H7 (cell line): Measurements from ENCODE around the gene DDX28. TPM values are rescaled to one million over a fixed set of nuclear protein-coding genes. Genes with fewer than 3 reads are reported as not detected.
"Not testable (repeated sequence)": the region's sequence is repeated elsewhere in the genome, so short reads cannot be mapped to it uniquely, and the experiment has no call there.

Experiments
- DNase-seq: peaks from one replicate; pipeline ENCODE4 v3.0.0; 2012
- H3K27me3 ChIP-seq: 2 replicates; pipeline ENCODE4 v1.6.0; 2011; ENCODE audit warnings: mild to moderate bottlenecking, low read length; ENCODE audit not compliant: control insufficient read depth, insufficient read depth
- H3K36me3 ChIP-seq: replicated peaks from 2 replicates; pipeline ENCODE4 v1.5.1; 2011; ENCODE audit warnings: low read length; ENCODE audit not compliant: control insufficient read depth, insufficient read depth
- H3K4me3 ChIP-seq: 2 replicates; pipeline ENCODE4 v1.5.1; 2011; ENCODE audit warnings: low read depth, mild to moderate bottlenecking, control low read depth, low read length, moderate library complexity; ENCODE audit not compliant: insufficient read depth
- total RNA-seq: library from RNA; depleted of rRNA; stranded (reverse); fragments of >200 nt; shearing (Covaris generic); gene quantifications from 2 replicates; pipeline ENCODE4 v1.2.3, GENCODE V29; 2014

The DDX28 gene
- total RNA-seq, 1 experiment from 2014 or later = 26.4 TPM

DNA sequence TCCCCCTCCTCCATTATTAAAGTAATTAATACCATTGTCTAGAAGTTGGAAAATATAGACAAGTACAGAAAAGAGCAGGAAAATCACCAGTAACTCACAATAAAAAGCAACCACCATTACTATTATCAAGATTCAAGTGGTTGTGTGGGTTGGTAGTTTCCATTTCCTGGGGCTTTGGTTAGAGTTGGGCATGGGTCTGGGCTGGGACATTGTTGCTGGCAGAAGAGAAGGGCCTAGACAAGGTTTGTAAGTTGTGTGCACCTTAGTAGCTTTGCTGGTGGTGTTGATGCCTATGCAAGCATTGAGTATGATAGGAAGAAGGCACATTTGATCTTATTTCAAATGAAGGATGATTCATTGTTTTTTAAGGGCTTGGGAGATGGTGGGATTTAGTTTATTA is 36.8 kb upstream of the DDX28 start:
- H3K27me3 ChIP-seq = no peaks in the 10 kb centered on the region
- no peak for DNase-seq
- H3K36me3 ChIP-seq = peaks cover 7% of the 10 kb centered on the region
- no peak overlapping the region for H3K4me3 ChIP-seq

DNA sequence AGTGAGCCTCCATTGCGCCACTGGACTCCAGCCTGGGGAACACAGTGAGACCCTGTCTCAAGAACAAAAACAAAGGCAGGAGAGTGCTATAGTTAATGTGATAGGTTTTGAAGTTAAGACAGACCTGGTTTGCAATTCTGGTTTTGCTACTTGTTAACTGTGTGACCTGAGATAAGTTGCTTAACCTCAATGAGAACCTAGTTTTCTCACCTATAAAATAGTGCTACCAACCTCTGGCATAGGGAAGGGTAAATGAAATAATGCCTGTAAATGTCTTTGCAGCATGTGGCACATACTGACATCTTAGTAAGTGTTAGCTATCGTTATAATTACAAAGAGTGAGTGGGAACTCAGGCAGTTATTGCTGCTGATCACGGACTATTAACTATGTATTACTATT is 32.4 kb upstream of the DDX28 start:
- DNase-seq = no peak
- Histone ChIP-seq H3K27me3 (no peaks in the 10 kb centered on the region), H3K36me3 (peaks cover 10% of the 10 kb centered on the region), H3K4me3 (no peak overlapping the region)

DNA sequence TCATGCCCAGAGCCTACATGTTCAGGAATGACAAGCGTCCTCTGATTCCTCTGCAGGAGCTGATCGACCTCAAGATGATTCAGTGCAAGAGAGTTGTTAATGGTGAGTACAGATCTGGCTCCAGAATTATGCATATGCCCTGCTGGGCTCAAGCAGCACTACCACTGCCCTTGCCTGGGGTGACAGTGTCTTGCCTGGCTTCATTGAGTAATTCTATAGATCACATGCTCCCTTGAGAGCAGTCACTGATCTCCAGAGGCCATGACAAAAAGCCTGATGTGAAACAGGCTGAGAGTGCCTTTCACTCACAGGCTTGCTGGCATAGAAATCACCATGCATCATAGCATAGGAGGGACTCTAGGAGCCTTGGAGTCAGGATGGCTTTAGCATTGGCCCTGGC is 26.4 kb upstream of the DDX28 start:
- no peaks in the 10 kb centered on the region for H3K27me3 ChIP-seq
- no peak for DNase-seq

DNA sequence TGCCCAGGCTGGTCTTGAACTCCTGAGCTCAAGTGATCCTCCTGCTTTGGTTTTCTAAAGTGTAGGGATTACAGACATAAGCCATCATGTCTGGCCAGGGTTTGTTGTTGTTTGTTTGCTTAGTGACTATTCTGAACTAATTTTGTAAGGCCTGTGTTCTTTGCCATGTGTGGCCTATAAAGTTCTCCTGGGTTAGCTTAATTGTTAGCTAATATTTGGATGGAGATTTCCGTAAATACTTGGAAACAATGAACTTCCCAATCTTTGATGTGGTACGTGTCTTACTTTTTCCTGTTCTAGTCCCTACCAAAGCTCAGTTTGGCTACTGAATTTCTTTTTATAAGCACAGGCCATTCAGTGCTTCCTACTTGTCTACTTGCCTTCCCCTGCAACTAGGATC is 25.0 kb upstream of the DDX28 start:
- no peaks in the 10 kb centered on the region for H3K27me3 ChIP-seq
- no peak for DNase-seq
- H3K36me3 ChIP-seq = peaks cover 6% of the 10 kb centered on the region
- H3K4me3 ChIP-seq = no peak overlapping the region

More for the DNA sequence above, 26.4 kb upstream of the DDX28 start:
- H3K4me3 ChIP-seq = no peak overlapping the region
- H3K36me3 ChIP-seq = peaks cover 9% of the 10 kb centered on the region

- DNase-seq = no peak
- Histone ChIP-seq H3K27me3 (no peaks in the 10 kb centered on the region), H3K4me3 (no peak overlapping the region), H3K36me3 (peaks cover 10% of the 10 kb centered on the region)
Measured at GRCh38 chr16:68046106-68046505, 23.1 kb upstream of the DDX28 start.

DNA sequence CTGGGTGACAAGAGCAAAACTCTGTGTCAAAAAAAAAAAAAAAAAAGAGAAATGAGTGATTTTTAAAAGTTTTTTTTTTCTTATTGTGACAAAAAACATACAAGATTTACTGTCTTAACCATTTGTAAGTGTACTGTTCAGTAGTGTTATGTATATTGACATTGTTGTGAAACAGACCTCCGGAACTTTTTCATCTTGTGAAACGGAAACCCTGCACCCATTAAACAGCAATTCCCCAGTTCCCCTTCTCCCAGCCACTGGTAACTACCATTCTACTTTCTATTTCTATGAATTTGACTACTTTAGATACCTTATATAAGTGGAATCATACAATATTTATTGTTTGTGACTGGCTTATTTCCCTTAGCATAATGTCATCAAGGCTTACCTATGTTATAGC is 18.8 kb upstream of the DDX28 start:
- no peak for DNase-seq
- Histone ChIP-seq H3K4me3 (no peak overlapping the region), H3K36me3 (peaks cover 9% of the 10 kb centered on the region)

GRCh38 chr16:68040506-68041288 is 17.7 kb upstream of the DDX28 start:
- no peak overlapping the region for H3K4me3 ChIP-seq
- H3K36me3 ChIP-seq = peaks cover 9% of the 10 kb centered on the region
- peak; percentile 78 for DNase-seq
- no peaks in the 10 kb centered on the region for H3K27me3 ChIP-seq

More for the DNA sequence above, 18.8 kb upstream of the DDX28 start:
- no peaks in the 10 kb centered on the region for H3K27me3 ChIP-seq

DNA sequence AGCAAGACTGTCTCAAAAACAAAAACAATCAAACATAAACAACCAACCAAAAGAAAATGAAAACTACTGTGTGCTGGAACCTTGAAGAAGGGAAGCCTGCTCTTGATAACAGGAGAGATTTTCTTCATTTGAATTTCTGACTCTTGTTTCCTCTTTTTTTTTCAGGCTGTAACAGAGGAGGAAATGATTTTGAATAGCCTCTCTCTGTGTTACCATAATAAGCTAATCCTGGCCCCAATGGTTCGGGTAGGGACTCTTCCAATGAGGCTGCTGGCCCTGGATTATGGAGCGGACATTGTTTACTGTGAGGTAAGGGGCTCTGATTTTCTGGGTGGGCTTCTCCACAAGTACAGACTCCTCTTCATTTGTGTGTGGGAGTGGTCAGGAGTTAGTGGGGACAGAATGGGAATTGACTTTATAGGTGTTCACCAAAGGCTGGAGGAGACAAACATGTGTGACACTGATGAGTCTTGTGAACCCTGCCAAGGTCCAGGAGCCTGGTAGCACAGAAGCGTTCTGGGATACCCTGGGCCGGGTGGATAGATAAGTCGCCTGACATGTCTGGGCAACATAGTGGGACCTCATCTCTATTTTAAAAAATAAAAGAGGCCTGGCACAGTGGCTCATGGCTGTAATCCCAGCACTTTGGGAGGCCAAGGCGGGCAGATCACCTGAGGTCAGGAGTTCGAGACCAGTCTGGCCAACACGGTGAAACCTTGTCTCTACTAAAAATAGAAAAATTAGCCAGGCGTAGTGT is 15.0 kb upstream of the DDX28 start:
- DNase-seq = no peak
- H3K27me3 ChIP-seq = no peaks in the 10 kb centered on the region
- H3K36me3 ChIP-seq = peaks cover 9% of the 10 kb centered on the region
- H3K4me3 ChIP-seq = no peak overlapping the region

- no peak for DNase-seq
- Histone ChIP-seq H3K27me3 (no peaks in the 10 kb centered on the region), H3K4me3 (no peak overlapping the region), H3K36me3 (peaks cover 4% of the 10 kb centered on the region)
Measured at GRCh38 chr16:68035227-68035626, 12.2 kb upstream of the DDX28 start.

GRCh38 chr16:68033101-68033500 is 10.1 kb upstream of the DDX28 start:
- Histone ChIP-seq H3K36me3 (peaks cover 3% of the 10 kb centered on the region), H3K4me3 (no peak overlapping the region), H3K27me3 (no peaks in the 10 kb centered on the region)
- no peak for DNase-seq

GRCh38 chr16:68031951-68032350 is 8.9 kb upstream of the DDX28 start:
- Histone ChIP-seq H3K36me3 (peaks cover 1% of the 10 kb centered on the region), H3K4me3 (no peak overlapping the region), H3K27me3 (no peaks in the 10 kb centered on the region)
- no peak for DNase-seq

DNA sequence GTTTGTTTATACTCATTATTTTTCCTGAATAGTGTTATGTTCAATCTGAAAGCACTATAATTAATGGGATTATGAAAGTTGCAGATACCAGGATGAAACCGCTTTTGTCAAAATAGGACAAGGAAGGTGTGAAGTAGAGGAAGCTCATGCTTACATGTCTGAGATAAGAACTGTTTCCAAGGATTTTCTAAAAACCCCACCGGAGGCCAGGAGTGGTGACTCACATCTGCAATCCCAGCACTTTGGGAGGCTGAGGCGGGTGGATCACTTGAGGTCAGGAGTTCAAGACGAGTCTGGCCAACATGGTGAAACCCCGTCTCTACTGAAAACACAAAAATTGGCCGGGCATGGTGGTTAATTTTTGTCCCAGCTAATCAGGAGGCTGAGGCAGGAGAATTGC is 7.1 kb upstream of the DDX28 start:
- H3K4me3 ChIP-seq, H3K27me3 ChIP-seq, H3K36me3 ChIP-seq, DNase-seq: not testable (repeated sequence)

- Histone ChIP-seq H3K36me3 (peaks cover 4% of the 10 kb centered on the region), H3K27me3 (no peaks in the 10 kb centered on the region), H3K4me3 (no peak overlapping the region)
- DNase-seq = no peak
Measured at GRCh38 chr16:68028996-68029395, 6.0 kb upstream of the DDX28 start.

DNA sequence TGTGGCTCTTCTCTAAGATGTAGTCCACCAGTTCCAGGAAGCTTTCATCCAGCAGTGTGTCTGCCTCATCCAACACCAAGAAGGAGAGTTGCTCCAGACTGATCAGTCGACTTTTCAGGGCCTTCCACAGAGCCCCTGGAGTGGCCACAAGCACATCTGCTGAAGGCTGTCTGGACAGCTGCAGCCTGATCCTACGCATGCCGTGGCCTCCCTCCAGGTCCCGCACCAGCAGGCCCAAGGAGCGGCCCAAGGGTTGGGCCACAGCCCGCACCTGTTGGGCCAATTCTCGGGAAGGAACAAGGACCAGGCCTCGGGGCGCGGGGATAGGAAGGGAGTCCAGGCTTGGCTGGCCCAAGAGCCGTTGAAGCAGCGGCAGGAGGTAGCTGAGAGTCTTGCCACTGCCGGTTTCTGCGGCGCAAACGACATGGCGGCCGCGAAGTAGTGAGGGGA is 729 bp downstream of the DDX28 start:
- DNase-seq = no peak
- Histone ChIP-seq H3K4me3 (peak overlapping the region; percentile 91), H3K27me3 (no peaks in the 10 kb centered on the region), H3K36me3 (peaks cover 7% of the 10 kb centered on the region)

- Histone ChIP-seq H3K36me3 (peaks cover 7% of the 10 kb centered on the region), H3K4me3 (no peak overlapping the region), H3K27me3 (no peaks in the 10 kb centered on the region)
- DNase-seq = no peak
Measured at GRCh38 chr16:68021490-68021889, 1.5 kb downstream of the DDX28 start.
